PC-9 (cell line): ENCODE data around the gene PIK3R6.

ENCODE experiments used
- EZH2 ChIP-seq: fragments of 200-600 bp; sonication (generic); IDR thresholded peaks from 2 replicates; pipeline ENCODE4 v1.8.0; 2017; ENCODE audit warnings: antibody characterized with exemption, low read depth
- TF ChIP-seq, protein P1 (sequence below): fragments of 200-600 bp; sonication (generic); conservative IDR thresholded peaks from 2 replicates; pipeline ENCODE4 v1.6.1; 2017; ENCODE audit warnings: mixed run types, antibody characterized with exemption, mild to moderate bottlenecking, moderate library complexity

DNA sequence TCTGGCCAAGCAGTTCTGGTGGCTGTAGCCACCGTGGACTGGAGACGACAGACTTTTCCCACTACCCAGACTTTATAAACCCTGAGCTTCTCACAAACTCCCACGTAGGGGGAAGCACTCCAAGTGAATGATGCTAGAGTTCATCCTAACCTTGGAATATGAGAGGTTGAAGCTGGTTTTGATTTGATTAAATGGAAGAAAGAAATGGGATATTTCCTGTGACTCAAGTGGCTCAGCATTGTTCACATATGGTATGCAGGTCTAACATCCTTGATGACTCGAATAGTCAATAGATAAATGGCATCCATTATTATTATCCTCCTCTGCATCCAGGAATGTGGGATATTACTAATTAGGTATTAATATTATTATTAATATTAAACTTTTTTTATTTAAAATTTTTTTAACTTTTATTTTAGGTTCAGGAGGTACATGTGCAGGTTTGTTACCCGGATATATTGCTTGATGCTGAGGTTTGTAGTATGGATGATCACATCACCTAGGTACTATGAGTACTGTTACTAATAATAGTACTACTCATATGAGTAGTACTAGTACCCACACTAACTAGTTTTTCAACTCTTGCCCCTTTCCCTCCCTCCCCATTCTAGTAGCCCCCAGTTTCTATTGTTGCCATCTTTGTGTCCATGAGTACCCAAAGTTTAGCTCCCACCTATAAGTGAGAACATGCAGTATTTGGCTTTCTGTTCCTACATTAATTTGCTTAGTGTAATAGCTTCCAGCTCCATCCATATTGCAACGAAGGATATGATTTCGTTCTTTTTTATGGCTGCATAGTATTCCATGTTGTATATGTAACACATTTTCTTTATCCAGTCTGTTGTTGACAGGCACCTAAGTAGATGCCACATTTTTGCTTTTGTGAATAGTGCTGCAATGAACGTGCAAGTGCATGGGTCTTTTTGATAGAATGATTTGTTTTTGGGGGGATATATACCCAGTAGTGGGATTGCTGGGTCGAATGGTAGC is 22.9 kb downstream of the PIK3R6 start:
- TF ChIP-seq, protein P1, sequence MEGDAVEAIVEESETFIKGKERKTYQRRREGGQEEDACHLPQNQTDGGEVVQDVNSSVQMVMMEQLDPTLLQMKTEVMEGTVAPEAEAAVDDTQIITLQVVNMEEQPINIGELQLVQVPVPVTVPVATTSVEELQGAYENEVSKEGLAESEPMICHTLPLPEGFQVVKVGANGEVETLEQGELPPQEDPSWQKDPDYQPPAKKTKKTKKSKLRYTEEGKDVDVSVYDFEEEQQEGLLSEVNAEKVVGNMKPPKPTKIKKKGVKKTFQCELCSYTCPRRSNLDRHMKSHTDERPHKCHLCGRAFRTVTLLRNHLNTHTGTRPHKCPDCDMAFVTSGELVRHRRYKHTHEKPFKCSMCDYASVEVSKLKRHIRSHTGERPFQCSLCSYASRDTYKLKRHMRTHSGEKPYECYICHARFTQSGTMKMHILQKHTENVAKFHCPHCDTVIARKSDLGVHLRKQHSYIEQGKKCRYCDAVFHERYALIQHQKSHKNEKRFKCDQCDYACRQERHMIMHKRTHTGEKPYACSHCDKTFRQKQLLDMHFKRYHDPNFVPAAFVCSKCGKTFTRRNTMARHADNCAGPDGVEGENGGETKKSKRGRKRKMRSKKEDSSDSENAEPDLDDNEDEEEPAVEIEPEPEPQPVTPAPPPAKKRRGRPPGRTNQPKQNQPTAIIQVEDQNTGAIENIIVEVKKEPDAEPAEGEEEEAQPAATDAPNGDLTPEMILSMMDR = no peak
- TF ChIP-seq EZH2 = no peak
